ENCODE data around the gene OSBPL8. TPM values are rescaled to one million over a fixed set of nuclear protein-coding genes. Genes with fewer than 3 reads are reported as not detected.
"Not testable (repeated sequence)": the region's sequence is repeated elsewhere in the genome, so short reads cannot be mapped to it uniquely, and the experiment has no call there.

Gene OSBPL8
- total RNA-seq, 1 experiment from 2014 or later = 32.5 TPM

GRCh38 chr12:76523408-76523807, 36.2 kb downstream of the OSBPL8 start:
- no peak for DNase-seq (ENCODE audit: low read depth)

- no peak for DNase-seq (ENCODE audit: low read depth)
Observed at GRCh38 chr12:76520348-76520747, 39.2 kb downstream of the OSBPL8 start.

DNA sequence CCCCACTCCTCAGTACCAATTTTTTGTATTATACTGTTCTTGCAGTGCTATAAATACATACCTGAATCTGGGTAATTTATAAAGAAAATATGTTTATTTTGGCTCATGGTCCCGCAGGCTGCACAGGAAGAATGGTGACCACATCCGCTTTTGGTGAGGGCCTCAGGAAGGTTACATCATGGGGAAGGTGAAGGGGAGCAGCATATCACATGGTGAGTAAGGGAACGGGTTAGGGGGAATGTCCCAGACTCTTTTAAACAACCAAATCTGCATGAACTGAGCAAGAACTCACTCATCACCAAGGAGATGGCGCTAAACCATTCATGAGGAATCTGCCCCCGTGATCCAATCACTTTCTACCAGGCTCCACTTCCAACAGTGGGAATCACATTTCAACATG, 40.0 kb downstream of the OSBPL8 start:
- DNase-seq (ENCODE audit: low read depth) = peak; percentile 36

GRCh38 chr12:76518699-76519098, 40.9 kb downstream of the OSBPL8 start:
- DNase-seq (ENCODE audit: low read depth) = no peak

DNA sequence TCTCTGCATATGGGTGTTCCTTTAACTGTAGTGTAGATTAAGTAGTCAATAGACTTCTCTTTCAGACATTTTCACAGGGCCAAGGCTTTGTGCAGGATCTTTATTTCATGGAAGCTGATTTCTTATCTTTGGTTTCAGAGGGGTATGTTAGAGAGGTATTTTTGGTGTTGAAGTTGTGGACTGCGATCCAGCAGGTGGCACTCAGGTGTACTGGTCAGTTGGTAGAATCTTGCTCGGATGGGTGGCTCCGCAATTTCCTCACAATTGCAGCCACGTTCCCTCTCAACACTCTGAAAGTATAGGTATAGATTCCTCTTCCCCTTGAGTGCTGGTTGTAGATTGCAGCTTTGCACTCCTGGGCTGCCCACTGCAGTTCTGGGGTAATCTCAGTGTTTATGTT, 44.3 kb downstream of the OSBPL8 start:
- no peak for DNase-seq (ENCODE audit: low read depth)

- DNase-seq (ENCODE audit: low read depth) = not testable (repeated sequence)
Observed at GRCh38 chr12:76511116-76511716, 48.4 kb downstream of the OSBPL8 start.

- DNase-seq (ENCODE audit: low read depth) = no peak
Observed at GRCh38 chr12:76508128-76508980, 51.2 kb downstream of the OSBPL8 start.

- DNase-seq (ENCODE audit: low read depth) = no peak
Observed at GRCh38 chr12:76506149-76506548, 53.4 kb downstream of the OSBPL8 start.

- no peak for DNase-seq (ENCODE audit: low read depth)
Observed at GRCh38 chr12:76505050-76505449, 54.5 kb downstream of the OSBPL8 start.

- DNase-seq (ENCODE audit: low read depth) = no peak
Observed at GRCh38 chr12:76504606-76505005, 55.0 kb downstream of the OSBPL8 start.

DNA sequence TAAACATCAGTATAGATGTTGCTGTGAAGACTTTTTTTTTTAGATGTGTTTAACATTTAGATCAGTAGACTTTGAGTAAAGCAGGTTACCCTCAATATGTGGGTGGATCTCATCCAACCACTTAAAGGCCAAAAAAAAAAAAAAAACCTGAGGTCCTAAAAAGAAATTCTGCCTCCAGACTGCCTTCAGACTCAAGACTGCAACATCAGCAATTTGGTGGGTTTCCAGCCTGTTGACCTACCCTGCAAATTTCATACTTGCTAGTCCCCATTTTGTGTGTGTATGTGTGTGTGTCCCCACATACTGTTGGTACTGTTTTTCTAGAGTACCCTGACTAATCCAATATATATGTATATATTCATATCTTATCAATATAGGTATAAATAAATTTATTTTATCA, 55.6 kb downstream of the OSBPL8 start:
- no peak for DNase-seq (ENCODE audit: low read depth)

GRCh38 chr12:76501390-76501789, 58.2 kb downstream of the OSBPL8 start:
- DNase-seq (ENCODE audit: low read depth) = no peak

- DNase-seq (ENCODE audit: low read depth) = not testable (repeated sequence)
Observed at GRCh38 chr12:76499136-76499535, 60.4 kb downstream of the OSBPL8 start.

DNA sequence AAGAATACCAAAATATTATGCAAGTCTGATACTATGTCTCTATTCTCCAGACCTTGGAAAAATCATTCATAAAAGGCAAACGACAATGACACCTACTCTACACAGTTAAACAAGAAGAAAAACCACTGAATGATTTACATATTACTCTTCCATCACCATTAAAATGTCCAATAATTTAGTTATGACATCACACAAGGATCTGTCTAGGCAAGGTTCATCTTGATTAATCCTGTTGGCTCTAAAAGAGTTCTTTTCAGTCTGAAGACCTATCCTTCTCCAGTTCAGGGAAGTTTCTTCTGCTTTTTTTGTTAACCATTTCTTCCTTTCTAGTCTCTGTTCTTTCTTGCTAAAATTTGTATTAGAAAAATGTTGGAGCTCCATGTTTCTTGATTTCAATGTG, 64.0 kb downstream of the OSBPL8 start:
- no peak for DNase-seq (ENCODE audit: low read depth)

DNA sequence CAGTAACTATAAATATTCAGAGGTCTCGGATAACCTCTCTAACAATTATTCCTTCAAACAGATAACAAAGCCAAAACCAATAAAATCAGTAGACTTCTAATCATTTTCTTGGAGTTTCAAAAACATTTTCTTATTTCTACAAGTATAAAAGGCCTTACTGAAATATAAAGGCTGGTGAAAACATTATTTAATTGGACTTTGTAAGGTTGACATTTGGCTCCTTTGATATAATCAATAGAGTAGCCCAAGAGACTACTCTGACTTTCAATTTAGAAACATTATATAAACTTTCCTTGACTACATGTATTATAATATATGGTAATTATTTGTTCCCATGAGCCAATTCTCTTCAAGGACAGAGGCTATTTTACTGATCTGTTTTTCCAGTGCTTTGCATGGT, 68.3 kb downstream of the OSBPL8 start:
- no peak for DNase-seq (ENCODE audit: low read depth)

DNA sequence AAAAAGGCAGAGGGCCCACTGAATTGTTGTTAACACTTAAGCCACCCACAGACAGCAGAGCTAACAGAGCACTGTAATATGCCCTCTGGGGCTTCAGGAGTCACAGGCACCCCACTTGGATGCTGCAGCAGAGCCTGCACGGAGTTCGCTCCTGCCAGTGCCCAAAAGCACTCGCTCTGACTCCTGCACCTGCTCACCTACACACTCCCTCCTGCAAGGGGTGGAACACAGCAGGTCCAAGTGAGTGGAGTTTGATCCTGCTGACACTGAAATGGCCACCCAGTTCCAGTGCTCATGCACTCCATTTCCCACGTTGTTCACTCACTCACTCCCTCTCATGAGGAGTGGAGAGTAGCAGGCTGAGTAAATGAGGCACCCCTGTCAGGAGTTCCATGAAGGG, 68.8 kb downstream of the OSBPL8 start:
- DNase-seq (ENCODE audit: low read depth) = no peak

DNA sequence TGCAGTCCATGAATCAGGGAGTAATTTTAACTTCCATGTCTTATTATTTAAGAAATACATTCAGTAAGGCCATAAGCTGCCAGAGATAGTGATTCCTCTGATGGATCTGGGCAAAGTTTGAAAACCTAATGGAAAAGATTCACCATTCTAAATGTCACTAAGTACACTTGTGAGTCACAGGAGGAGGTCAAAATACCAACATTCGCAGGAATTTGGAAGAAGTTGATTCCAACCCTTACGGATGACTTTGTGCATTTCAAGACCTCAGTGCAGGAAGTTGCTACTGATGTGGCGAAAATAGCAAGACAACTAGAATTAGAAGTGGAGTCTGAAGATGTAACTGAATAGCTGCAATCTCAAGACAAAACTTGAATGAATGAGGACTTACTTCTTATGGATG, 69.8 kb downstream of the OSBPL8 start:
- no peak for DNase-seq (ENCODE audit: low read depth)

- DNase-seq (ENCODE audit: low read depth) = no peak
Observed at GRCh38 chr12:76486011-76486410, 73.6 kb downstream of the OSBPL8 start.

DNA sequence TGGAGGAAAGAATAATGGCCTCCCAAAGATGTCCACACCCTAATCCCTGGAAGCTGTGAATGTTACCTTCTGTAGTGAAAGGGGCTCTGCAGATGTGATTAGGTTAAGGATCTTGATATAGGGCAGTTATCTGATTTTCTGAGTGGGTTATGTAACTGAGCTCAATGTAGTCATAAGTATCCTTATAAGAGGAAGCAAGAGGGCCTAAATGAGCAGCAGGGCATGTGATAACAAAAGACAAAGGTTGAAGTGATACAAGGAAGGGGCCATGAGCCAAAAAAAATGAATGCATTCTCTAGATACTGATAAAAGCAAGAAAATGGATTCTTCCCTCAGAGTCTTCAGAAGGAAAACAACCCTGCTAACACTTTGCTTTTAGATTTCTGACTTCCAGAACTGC, 78.8 kb downstream of the OSBPL8 start:
- DNase-seq (ENCODE audit: low read depth) = no peak

DNA sequence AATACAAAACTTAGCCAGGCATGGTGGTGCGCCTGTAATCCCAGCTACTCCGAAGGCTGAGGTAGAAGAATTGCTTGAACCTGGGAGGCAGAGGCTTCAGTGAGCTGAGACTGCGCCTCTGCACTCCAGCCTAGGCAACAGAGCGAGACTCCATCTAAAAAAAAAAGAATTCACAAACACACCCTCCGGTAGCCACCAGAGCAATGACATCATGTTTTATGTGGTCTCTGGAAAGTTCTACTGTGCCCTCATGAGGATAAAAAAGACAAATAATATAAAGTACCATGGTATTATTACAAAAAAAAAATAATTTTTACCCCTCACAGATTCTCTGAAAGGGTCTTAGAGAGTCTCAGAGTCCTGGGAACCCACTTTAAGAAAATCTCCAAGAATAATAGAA, 81.5 kb downstream of the OSBPL8 start:
- DNase-seq (ENCODE audit: low read depth) = no peak

DNA sequence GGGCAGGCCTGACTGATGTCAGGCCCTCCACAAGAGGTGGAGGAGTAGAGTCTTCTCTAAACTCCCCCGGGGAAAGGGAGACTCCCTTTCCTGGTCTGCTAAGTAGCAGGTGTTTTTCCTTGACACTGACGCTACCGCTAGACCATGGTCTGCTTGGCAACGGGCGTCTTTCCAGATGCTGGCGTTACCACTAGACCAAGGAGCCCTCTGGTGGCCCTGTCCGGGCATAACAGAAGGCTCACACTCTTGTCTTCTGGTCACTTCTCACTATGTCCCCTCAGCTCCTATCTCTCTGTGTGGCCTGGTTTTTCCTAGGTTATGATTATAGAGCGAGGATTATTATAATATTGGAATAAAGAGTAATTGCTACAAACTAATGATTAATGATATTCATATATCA, 86.7 kb downstream of the OSBPL8 start:
- DNase-seq (ENCODE audit: low read depth) = peak; percentile 15

GRCh38 chr12:76471579-76471978, 88.0 kb downstream of the OSBPL8 start:
- DNase-seq (ENCODE audit: low read depth) = no peak
